MM.1S (cell line): Measurements from ENCODE around the gene MRPS27.

Experiments used
- DNase-seq: peaks from one replicate; pipeline ENCODE4 v3.0.0-alpha.2; 2015
- H2AFZ ChIP-seq: fragments of 300-600 bp; sonication (generic); 2 replicates; pipeline ENCODE4 v1.6.0; 2016; ENCODE audit warnings: antibody characterized with exemption, low read length
- H3F3A ChIP-seq: fragments of 300-600 bp; sonication (generic); 2 replicates; pipeline ENCODE4 v1.6.1; 2016; ENCODE audit warnings: mild to moderate bottlenecking, antibody characterized with exemption, low read length, moderate library complexity, mixed read lengths; ENCODE audit not compliant: insufficient read depth
- H3K27ac ChIP-seq: fragments of 300-600 bp; sonication (generic); 2 replicates; pipeline ENCODE4 v1.5.1; 2016; ENCODE audit warnings: mild to moderate bottlenecking, low read length
- H3K27me3 ChIP-seq: fragments of 300-600 bp; sonication (generic); replicated peaks from 2 replicates; pipeline ENCODE4 v1.6.0; 2016; ENCODE audit warnings: low read length; ENCODE audit not compliant: insufficient read depth
- H3K36me3 ChIP-seq: fragments of 300-600 bp; sonication (generic); replicated peaks from 2 replicates; pipeline ENCODE4 v1.6.1; 2016; ENCODE audit warnings: mild to moderate bottlenecking, low read length, mixed read lengths; ENCODE audit not compliant: insufficient read depth
- H3K4me1 ChIP-seq: fragments of 300-600 bp; sonication (generic); 2 replicates; pipeline ENCODE4 v1.6.1; 2016; ENCODE audit warnings: low read length, mixed read lengths
- H3K4me2 ChIP-seq: fragments of 300-600 bp; sonication (generic); 2 replicates; pipeline ENCODE4 v1.6.0; 2016; ENCODE audit warnings: low read depth, low read length
- H3K4me3 ChIP-seq: fragments of 300-600 bp; sonication (generic); 2 replicates; pipeline ENCODE4 v1.5.1; 2016; ENCODE audit warnings: low read length, mixed read lengths
- H3K79me2 ChIP-seq: fragments of 300-600 bp; sonication (generic); 2 replicates; pipeline ENCODE4 v1.6.1; 2016; ENCODE audit warnings: mixed run types, low read length, mixed read lengths
- H3K9ac ChIP-seq: fragments of 300-600 bp; sonication (generic); 2 replicates; pipeline ENCODE4 v1.6.1; 2016; ENCODE audit warnings: low read length, mixed read lengths
- H3K9me2 ChIP-seq: fragments of 300-600 bp; sonication (generic); replicated peaks from 2 replicates; pipeline ENCODE4 v1.6.1; 2016; ENCODE audit warnings: mild to moderate bottlenecking, low read length, mixed read lengths; ENCODE audit not compliant: insufficient read depth
- H3K9me3 ChIP-seq: fragments of 300-600 bp; sonication (generic); replicated peaks from 2 replicates; pipeline ENCODE4 v1.6.1; 2016; ENCODE audit warnings: mild to moderate bottlenecking, low read length, mixed read lengths; ENCODE audit not compliant: insufficient read depth
- H4K20me1 ChIP-seq: fragments of 300-600 bp; sonication (generic); 2 replicates; pipeline ENCODE4 v1.6.1; 2016; ENCODE audit warnings: mild to moderate bottlenecking, low read length, moderate library complexity, mixed read lengths; ENCODE audit not compliant: insufficient read depth
- EZH2 ChIP-seq: fragments of 300-600 bp; sonication (generic); optimal IDR thresholded peaks from 2 replicates; pipeline ENCODE3; 2017; ENCODE audit warnings: low read depth, mild to moderate bottlenecking, antibody characterized with exemption, low read length, mixed read lengths
- EZH2phosphoT487 ChIP-seq: fragments of 300-600 bp; sonication (generic); IDR thresholded peaks from 2 replicates; pipeline ENCODE4 v1.6.1; 2018; ENCODE audit warnings: antibody characterized with exemption, low read length
- TF ChIP-seq, protein P1 (sequence below): fragments of 300-600 bp; sonication (generic); IDR thresholded peaks from 2 replicates; pipeline ENCODE4 v1.5.1; 2016; ENCODE audit warnings: antibody characterized with exemption, low read length, mixed read lengths

MRPS27 gene

DNA sequence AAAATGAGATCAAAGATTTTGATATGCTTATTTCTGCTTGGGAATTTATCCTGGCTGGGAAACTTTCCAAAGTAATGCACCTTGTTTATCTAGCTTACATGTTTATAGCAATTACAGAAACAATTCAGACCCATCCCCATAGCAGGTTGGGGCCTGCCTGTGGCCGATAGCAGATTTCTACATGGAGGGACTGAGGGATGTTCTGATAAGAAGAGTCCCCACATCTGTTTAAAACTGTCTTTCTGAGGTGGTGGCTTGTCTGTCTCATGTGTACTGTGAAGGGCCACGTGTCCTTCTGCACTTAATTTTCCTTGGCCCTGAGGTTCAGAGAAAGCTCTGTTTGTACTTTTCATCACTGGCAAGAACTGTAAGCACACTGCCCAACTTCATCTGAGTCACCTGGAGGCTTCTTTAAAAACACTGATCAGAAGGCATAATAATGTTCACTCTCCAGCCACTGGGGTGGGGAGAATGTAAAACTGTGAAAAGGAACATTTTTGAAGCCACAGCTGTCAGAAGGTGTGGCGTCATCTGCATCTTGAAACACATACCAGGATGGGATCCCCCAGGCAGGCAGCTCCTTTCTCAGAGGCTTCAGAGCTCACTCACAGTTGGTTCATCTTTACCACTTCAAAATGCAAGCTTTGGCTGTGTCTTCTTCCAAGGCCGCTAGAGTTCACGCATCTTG lies 132.5 kb downstream of the MRPS27 start:
- Histone ChIP-seq H3K4me2 (no peak overlapping the region), H3K36me3 (no peaks in the 10 kb centered on the region), H4K20me1 (0 out of 2 replicates have a peak, but pooled peaks cover 4% of the 10 kb centered on the region), H3K4me3 (no peak overlapping the region), H3K9ac (no peak overlapping the region), H3K27me3 (peaks cover 100% of the 10 kb centered on the region), H3K4me1 (no peaks in the 10 kb centered on the region), H3K79me2 (no peaks in the 10 kb centered on the region), H3F3A (no peaks in the 10 kb centered on the region), H3K27ac (no peak overlapping the region), H3K9me3 (no peaks in the 10 kb centered on the region), H2AFZ (no peak overlapping the region), H3K9me2 (no peaks in the 10 kb centered on the region)
- DNase-seq = no peak
- TF ChIP-seq, protein P1, sequence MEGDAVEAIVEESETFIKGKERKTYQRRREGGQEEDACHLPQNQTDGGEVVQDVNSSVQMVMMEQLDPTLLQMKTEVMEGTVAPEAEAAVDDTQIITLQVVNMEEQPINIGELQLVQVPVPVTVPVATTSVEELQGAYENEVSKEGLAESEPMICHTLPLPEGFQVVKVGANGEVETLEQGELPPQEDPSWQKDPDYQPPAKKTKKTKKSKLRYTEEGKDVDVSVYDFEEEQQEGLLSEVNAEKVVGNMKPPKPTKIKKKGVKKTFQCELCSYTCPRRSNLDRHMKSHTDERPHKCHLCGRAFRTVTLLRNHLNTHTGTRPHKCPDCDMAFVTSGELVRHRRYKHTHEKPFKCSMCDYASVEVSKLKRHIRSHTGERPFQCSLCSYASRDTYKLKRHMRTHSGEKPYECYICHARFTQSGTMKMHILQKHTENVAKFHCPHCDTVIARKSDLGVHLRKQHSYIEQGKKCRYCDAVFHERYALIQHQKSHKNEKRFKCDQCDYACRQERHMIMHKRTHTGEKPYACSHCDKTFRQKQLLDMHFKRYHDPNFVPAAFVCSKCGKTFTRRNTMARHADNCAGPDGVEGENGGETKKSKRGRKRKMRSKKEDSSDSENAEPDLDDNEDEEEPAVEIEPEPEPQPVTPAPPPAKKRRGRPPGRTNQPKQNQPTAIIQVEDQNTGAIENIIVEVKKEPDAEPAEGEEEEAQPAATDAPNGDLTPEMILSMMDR = no peak
- TF ChIP-seq EZH2phosphoT487 (no peak), EZH2 (no peak)

DNA sequence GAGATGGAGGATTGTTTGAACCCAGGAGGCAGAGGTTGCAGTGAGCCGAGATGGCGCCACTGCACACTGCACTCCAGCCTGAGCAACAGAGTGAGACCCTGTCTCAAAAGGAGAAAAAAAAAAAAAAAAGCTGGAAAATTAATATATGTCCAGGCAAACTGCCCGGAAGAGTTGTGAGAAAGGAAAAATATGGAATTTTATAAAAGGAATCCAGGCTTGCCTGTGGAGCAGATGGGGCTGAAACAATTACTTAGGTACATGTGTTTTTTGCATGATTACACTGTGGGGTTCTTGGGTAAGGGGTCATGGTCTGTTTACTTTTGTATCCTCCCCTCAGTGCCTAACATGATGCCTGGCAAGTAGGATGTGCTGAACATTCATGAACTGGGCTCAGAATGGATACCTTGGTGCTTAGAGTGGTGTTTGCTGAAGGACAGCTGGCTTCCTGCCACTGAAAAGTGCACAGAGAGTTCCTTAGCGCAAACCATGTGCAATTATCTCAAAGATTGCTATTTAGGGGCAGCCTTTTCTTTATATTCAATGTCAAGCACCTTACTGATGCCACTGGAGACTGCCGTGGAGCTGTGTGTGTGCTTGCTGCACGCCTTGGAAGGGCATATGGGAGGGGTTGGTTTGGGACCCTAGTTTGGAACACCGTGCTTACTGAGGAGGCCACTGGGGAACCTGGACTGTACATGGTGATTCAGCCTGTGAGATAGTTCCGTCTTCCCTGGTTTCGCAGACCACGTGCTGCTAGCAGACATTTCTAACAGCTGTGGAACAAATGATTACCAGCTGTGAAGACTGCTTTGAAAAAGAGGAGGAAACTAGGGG lies 134.3 kb downstream of the MRPS27 start:
- H3K4me2 ChIP-seq = no peak overlapping the region
- no peaks in the 10 kb centered on the region for H3K4me1 ChIP-seq
- no peak overlapping the region for H3K27ac ChIP-seq
- peaks cover 96% of the 10 kb centered on the region for H3K27me3 ChIP-seq
- no peaks in the 10 kb centered on the region for H3F3A ChIP-seq
- H3K9me3 ChIP-seq = no peaks in the 10 kb centered on the region
- no peak overlapping the region for H3K4me3 ChIP-seq
- no peak overlapping the region for H2AFZ ChIP-seq
- H3K36me3 ChIP-seq = no peaks in the 10 kb centered on the region
- H4K20me1 ChIP-seq = no peaks in the 10 kb centered on the region
- TF ChIP-seq EZH2 (no peak), EZH2phosphoT487 (no peak)
- TF ChIP-seq, protein P1 = no peak
- no peaks in the 10 kb centered on the region for H3K9me2 ChIP-seq
- H3K79me2 ChIP-seq = no peaks in the 10 kb centered on the region
- H3K9ac ChIP-seq = no peak overlapping the region
- DNase-seq = no peak

DNA sequence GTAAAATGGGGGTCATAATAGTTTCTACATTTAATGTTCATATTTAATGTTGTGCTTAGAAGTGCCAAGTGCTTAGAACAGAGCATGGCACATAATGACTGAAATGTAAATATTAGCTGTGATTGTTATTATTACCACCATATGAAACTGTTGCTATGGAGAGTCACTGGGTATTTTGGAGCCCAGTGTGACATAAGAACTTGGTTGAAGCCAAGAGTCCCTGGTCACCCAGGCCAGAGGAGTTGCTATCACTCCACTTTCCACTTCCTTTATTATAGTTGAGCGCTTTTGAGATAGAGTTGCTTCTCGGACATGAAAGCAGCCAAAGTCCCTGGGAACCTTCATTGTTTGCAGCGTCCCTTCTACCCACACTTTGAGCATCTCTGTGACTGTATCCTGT lies 135.6 kb downstream of the MRPS27 start:
- Histone ChIP-seq H3F3A (no peaks in the 10 kb centered on the region), H3K4me2 (no peak overlapping the region), H3K9ac (no peak overlapping the region), H3K27me3 (peaks cover 96% of the 10 kb centered on the region), H4K20me1 (no peaks in the 10 kb centered on the region), H3K9me2 (no peaks in the 10 kb centered on the region), H3K4me3 (no peak overlapping the region), H3K79me2 (no peaks in the 10 kb centered on the region), H3K36me3 (no peaks in the 10 kb centered on the region), H3K4me1 (no peaks in the 10 kb centered on the region), H2AFZ (no peak overlapping the region), H3K27ac (no peak overlapping the region), H3K9me3 (no peaks in the 10 kb centered on the region)
- no peak for DNase-seq
- TF ChIP-seq, protein P1 = no peak
- TF ChIP-seq EZH2phosphoT487 = no peak
- TF ChIP-seq EZH2 = no peak
